ENCODE measurements around the gene GPATCH2L. TPM values are rescaled to one million over a fixed set of nuclear protein-coding genes. Genes with fewer than 3 reads are reported as not detected.

GPATCH2L gene
- total and polyA plus RNA-seq, 7 donors: 1.8 to 76.4 (median 40.7) TPM

DNA sequence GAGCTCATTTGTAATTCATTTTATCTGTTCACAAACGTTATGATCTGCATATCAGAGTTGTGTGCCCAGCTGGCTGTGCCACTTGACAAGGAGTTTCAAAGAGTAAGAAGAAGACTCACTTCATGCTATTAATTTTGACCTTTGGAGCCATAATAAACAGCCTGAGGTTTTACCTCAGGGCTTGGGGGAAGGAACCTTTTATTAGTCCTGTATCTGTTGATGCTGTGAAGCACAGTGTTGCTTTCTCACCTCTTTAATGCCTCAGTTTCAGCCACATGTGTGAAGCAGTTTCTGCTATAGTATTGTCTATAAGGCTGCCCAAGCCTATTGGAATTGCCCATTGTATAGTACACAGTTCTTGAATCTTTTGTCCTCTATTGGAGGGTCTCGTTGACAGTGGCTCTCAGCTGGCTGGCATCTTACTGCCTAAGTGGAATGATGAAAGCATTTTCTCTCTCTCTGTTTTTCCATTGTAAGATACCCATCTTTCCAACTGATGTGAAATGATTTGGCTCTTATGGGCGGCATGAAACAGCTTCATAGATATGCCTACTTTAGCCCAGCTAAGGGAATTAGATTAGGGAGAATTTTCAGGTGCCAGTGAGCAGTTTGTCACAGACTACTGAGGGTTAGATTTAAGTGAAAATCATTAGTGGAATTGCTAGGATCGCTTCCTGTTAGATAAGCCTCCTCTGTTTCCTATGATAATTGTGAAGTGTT is 34.7 kb downstream of the GPATCH2L start:
- Histone ChIP-seq H3K36me3 (peaks cover 5 to 74% (median 11%) of the 10 kb centered on the region in 4 donors), H3K27ac (no peak overlapping the region), H3K4me1 (no peaks in the 10 kb centered on the region), H3K4me3 (no peak overlapping the region), H3K27me3 (no peaks in the 10 kb centered on the region), H3K9me3 (no peaks in the 10 kb centered on the region)
- TF ChIP-seq POLR2AphosphoS5 (IDR thresholded peaks at IDR 0.05) (no peak), EP300 (IDR thresholded peaks at IDR 0.05) (no peak), POLR2A (IDR thresholded peaks at IDR 0.05) (no peak)
- TF ChIP-seq, protein P1, sequence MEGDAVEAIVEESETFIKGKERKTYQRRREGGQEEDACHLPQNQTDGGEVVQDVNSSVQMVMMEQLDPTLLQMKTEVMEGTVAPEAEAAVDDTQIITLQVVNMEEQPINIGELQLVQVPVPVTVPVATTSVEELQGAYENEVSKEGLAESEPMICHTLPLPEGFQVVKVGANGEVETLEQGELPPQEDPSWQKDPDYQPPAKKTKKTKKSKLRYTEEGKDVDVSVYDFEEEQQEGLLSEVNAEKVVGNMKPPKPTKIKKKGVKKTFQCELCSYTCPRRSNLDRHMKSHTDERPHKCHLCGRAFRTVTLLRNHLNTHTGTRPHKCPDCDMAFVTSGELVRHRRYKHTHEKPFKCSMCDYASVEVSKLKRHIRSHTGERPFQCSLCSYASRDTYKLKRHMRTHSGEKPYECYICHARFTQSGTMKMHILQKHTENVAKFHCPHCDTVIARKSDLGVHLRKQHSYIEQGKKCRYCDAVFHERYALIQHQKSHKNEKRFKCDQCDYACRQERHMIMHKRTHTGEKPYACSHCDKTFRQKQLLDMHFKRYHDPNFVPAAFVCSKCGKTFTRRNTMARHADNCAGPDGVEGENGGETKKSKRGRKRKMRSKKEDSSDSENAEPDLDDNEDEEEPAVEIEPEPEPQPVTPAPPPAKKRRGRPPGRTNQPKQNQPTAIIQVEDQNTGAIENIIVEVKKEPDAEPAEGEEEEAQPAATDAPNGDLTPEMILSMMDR (IDR thresholded peaks at IDR 0.05): no peak
- intact Hi-C loops (cut with DNase I): no loop called here
- DNase-seq: no peak
- 73 to 89% methylated on average over 4 of the region's 4 CpGs for WGBS, 2 donors

DNA sequence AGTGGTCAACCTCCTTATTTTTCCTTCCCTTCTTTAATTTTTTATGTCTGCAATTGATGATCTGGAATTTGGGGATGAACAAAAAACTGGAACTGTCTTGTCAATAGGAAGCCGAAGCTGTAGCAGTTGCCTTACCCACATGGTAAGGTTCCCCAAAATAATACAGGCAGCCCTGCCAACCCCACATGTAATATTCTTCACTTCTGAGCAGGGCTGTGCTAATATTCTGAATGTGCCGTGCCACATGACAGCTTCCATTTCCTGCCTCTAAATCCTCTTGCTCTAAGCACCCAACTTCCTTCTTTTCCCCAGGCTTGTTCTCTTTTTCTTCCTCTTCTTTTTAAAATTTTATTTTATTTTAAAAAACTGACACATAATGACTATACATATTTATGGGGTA is 39.6 kb downstream of the GPATCH2L start:
- no peak for TF ChIP-seq EP300 (IDR thresholded peaks at IDR 0.05)
- TF ChIP-seq POLR2AphosphoS5 (IDR thresholded peaks at IDR 0.05): no peak
- intact Hi-C loops (cut with DNase I): no loop called here
- H3K27me3 ChIP-seq: no peaks in the 10 kb centered on the region
- H3K27ac ChIP-seq: no peak overlapping the region
- no peak overlapping the region for H3K4me3 ChIP-seq
- DNase-seq: peak; percentile 65
- peaks cover 0 to 91% (median 17%) of the 10 kb centered on the region in 4 donors for H3K36me3 ChIP-seq
- H3K4me1 ChIP-seq: no peaks in the 10 kb centered on the region
- no peaks in the 10 kb centered on the region for H3K9me3 ChIP-seq
- WGBS, 2 donors: 63 to 92% methylated on average over 2 of the region's 2 CpGs

DNA sequence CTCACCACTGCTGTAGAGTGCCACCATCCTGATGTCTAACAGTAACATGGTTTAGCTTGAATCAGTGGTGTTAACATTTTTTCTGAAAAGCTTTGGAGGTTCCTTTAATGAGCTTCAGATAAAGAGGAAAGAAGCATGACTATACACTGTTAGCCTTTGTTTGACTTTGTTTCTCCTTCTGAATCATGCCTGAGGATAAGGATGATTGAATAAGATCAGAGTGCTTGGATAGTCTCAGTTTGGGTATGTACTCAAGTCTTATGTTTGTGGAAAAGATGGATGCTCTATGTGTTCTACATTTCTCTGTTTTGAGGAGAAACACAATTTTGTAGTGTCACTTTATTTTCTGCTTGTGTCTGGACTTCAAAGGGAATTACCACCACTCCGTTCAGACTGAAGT is 42.0 kb downstream of the GPATCH2L start:
- Histone ChIP-seq H3K4me3 (no peak overlapping the region), H3K4me1 (no peaks in the 10 kb centered on the region), H3K27me3 (no peaks in the 10 kb centered on the region), H3K27ac (no peak overlapping the region), H3K9me3 (no peaks in the 10 kb centered on the region), H3K36me3 (peaks cover 0 to 94% (median 31%) of the 10 kb centered on the region in 4 donors)
- 82% methylated on average over 1 of the region's 1 CpG for WGBS, 2 donors
- intact Hi-C loops (cut with DNase I): no loop called here
- no peak for DNase-seq
- TF ChIP-seq, protein P1 (IDR thresholded peaks at IDR 0.05): no peak
- TF ChIP-seq POLR2AphosphoS5 (IDR thresholded peaks at IDR 0.05) (no peak), POLR2A (IDR thresholded peaks at IDR 0.05) (no peak), EP300 (IDR thresholded peaks at IDR 0.05) (no peak)

DNA sequence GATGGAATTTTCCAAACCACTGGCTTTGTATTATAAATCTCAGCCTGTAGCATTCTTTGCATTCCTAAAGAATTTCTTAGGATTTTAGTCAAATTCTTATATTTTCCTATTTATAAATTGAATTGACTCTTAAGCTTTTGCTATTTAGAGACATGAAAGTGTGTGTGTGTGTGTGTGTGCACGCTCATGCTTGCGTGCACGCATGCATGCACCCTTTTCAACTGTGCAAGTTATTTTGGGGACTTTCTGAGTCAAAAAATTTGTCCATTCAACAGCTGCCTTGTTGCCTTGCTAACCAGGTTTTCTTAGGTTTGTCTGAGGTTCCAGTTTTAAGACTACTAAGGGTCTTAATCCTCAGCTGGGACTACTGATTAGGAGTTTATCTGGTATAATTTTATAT is 42.6 kb downstream of the GPATCH2L start:
- H3K27me3 ChIP-seq: no peaks in the 10 kb centered on the region
- intact Hi-C loops (cut with DNase I): no loop called here
- no peak overlapping the region for H3K27ac ChIP-seq
- 89 to 93% methylated on average over 3 of the region's 3 CpGs for WGBS, 2 donors
- no peak for DNase-seq
- no peak overlapping the region for H3K4me3 ChIP-seq
- H3K36me3 ChIP-seq: peaks cover 0 to 94% (median 31%) of the 10 kb centered on the region in 4 donors
- no peak for TF ChIP-seq EP300 (IDR thresholded peaks at IDR 0.05)
- TF ChIP-seq, protein P1 (IDR thresholded peaks at IDR 0.05): no peak
- no peak for TF ChIP-seq POLR2A (IDR thresholded peaks at IDR 0.05)
- TF ChIP-seq POLR2AphosphoS5 (IDR thresholded peaks at IDR 0.05): no peak
- H3K4me1 ChIP-seq: no peaks in the 10 kb centered on the region
- H3K9me3 ChIP-seq: no peaks in the 10 kb centered on the region

DNA sequence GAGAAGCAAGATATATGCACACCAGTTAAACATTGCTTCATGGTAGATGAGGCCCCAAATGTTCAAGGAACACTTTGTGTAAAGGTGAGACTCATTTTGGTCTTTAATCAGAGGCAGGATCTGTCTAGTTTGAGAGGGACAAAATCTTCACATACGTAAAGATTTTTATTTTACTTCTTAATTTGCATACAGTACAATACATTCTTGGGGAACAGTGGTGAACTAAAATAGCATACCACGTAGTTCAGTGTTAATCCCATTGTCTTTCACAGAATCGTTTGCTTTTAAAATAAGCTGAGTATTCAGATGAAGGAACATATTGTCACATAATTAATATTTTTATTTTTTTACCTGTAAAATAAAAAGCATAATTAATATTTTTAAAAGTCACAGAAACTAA is 43.3 kb downstream of the GPATCH2L start:
- no peak overlapping the region for H3K27ac ChIP-seq
- H3K4me1 ChIP-seq: no peaks in the 10 kb centered on the region
- no peaks in the 10 kb centered on the region for H3K27me3 ChIP-seq
- intact Hi-C loops (cut with DNase I): no loop called here
- H3K9me3 ChIP-seq: no peaks in the 10 kb centered on the region
- H3K36me3 ChIP-seq: peaks cover 0 to 98% (median 31%) of the 10 kb centered on the region in 4 donors
- no peak for DNase-seq
- H3K4me3 ChIP-seq: no peak overlapping the region
- no peak for TF ChIP-seq POLR2A (IDR thresholded peaks at IDR 0.05)
- WGBS, 2 donors: 94% methylated on average over 3 of the region's 3 CpGs
